Activated CD4-positive, alpha-beta T cell treated with anti-CD3 and anti-CD28 coated beads, Interleukin-2, amount 10 ng/mL, durations not matched to agents 7 days and 5 days (primary cell): ENCODE data around the gene TNN. TPM values are rescaled to one million over a fixed set of nuclear protein-coding genes. Genes with fewer than 3 reads are reported as not detected.
"Not testable (repeated sequence)": the region's sequence is repeated elsewhere in the genome, so short reads cannot be mapped to it uniquely, and the experiment has no call there.

ENCODE experiments used
- CTCF ChIA-PET: fragments of 350-600 bp; sonication (Branson Sonifier 250); formaldehyde crosslinking; loops from one replicate; lab custom pipeline; 2021; ENCODE audit warnings: antibody characterized with exemption; lab: Charles Lee
- POLR2A ChIA-PET: fragments of 350-600 bp; sonication (Branson Sonifier 250); formaldehyde crosslinking; loops from one replicate; lab custom pipeline; 2021; ENCODE audit warnings: antibody characterized with exemption; lab: Charles Lee
- DNase-seq: peaks from one replicate; pipeline ENCODE4 v3.0.0-alpha.2; 2020
- H3K27ac Mint-ChIP-seq: one replicate; pipeline ENCODE4 v1.8.0; 2021; ENCODE audit warnings: mild to moderate bottlenecking, moderate library complexity, mixed read lengths
- H3K27me3 Mint-ChIP-seq: one replicate; pipeline ENCODE4 v1.8.0; 2021; ENCODE audit warnings: mixed read lengths
- H3K36me3 Mint-ChIP-seq: one replicate; pipeline ENCODE4 v1.8.0; 2021; ENCODE audit warnings: low read depth, mixed read lengths
- H3K4me1 Mint-ChIP-seq: one replicate; pipeline ENCODE4 v1.8.0; 2021; ENCODE audit warnings: mixed read lengths
- H3K4me3 Mint-ChIP-seq: one replicate; pipeline ENCODE4 v1.8.0; 2021; ENCODE audit warnings: mild to moderate bottlenecking, moderate library complexity, mixed read lengths
- H3K9me3 Mint-ChIP-seq: one replicate; pipeline ENCODE4 v1.8.0; 2021; ENCODE audit warnings: mixed read lengths
- total RNA-seq, 2 experiments: library from RNA; stranded (reverse); gene quantifications; one replicate each; pipeline ENCODE4 v1.2.3, GENCODE V29; 2021

Gene TNN
- total RNA-seq, 2 experiments from 2014 or later: not detected

DNA sequence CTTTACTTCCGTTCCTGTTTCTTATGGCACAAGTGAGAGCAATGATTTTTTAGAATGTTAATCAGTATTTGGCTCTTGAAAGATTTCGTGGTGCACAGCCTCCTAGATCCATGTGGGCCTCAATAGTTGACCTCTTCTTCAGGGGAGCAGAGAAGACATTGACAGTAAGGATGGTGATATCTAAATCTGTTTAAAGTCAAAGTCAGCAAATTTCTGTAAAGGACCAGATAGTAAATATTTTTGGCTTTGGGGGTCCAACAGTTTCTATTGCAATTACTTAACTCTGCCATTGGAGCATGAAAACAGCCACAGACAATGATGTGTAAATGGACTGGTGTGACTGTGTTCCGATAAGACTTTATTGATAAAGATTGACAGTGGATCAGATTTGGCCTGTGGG, 27.4 kb downstream of the TNN start:
- POLR2A ChIA-PET: no interaction called here
- no peak overlapping the region for H3K27ac Mint-ChIP-seq
- CTCF ChIA-PET: no interaction called here
- no peaks in the 10 kb centered on the region for H3K4me1 Mint-ChIP-seq
- H3K4me3 Mint-ChIP-seq: no peak overlapping the region
- peaks cover 3% of the 10 kb centered on the region for H3K27me3 Mint-ChIP-seq
- DNase-seq: no peak
- H3K9me3 Mint-ChIP-seq: no peaks in the 10 kb centered on the region
- H3K36me3 Mint-ChIP-seq: no peaks in the 10 kb centered on the region

DNA sequence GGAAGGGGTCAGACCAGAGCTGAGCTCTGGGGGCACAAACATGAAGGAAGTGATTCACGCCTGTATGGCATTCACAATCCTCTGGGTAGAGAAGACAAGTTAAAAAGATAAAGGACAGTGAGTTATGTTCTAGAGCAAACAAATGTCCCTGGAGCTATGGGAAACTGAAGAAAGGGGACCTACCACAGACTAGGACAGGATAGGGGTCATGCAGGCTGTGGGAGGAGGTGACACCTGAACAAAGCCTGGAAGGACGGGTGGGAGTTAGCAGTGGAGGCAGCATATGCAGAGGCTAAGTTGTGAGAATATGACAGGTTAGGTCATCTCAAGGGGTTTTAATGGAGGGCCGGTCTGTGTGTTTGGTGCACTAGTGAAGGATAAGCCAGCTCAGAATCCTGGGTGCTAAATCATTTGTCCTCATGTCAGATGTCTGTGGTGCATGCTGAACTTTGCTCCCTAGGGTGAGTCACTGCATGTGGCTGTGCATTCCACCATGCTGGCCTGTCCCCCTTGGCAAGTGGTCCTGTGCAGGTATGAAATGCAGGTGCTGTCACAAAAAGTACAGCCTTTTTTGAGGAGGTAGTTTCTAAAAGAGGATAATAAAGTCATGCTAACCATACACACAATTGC, 28.5 kb downstream of the TNN start:
- no peak overlapping the region for H3K27ac Mint-ChIP-seq
- POLR2A ChIA-PET: interaction anchor here (0.6 kb wide), 1 partner anchor 46 kb away, joined by 3 read pairs; no protein-coding TSS in a partner anchor
- peaks cover 3% of the 10 kb centered on the region for H3K27me3 Mint-ChIP-seq
- H3K9me3 Mint-ChIP-seq: no peaks in the 10 kb centered on the region
- no peaks in the 10 kb centered on the region for H3K4me1 Mint-ChIP-seq
- no peak for DNase-seq
- no peak overlapping the region for H3K4me3 Mint-ChIP-seq
- no peaks in the 10 kb centered on the region for H3K36me3 Mint-ChIP-seq
- CTCF ChIA-PET: no interaction called here

DNA sequence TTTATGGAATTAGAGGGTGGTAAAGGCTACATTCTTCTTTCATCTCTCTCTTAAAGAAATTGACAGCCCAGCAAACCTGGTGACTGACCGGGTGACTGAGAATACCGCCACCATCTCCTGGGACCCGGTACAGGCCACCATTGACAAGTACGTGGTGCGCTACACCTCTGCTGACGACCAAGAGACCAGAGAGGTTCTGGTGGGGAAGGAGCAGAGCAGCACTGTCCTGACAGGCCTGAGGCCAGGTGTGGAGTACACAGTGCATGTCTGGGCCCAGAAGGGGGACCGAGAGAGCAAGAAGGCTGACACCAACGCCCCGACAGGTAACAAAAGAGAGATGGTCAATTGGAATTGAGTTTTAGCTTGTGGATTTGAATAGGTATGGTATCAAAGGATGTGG, 29.7 kb downstream of the TNN start:
- no peaks in the 10 kb centered on the region for H3K4me1 Mint-ChIP-seq
- H3K27me3 Mint-ChIP-seq: peaks cover 3% of the 10 kb centered on the region
- POLR2A ChIA-PET: no interaction called here
- H3K9me3 Mint-ChIP-seq: no peaks in the 10 kb centered on the region
- no peak overlapping the region for H3K27ac Mint-ChIP-seq
- H3K4me3 Mint-ChIP-seq: no peak overlapping the region
- CTCF ChIA-PET: interaction anchor here (1.0 kb wide), 1 partner anchor 14 kb away, joined by 3 read pairs; no protein-coding TSS in a partner anchor
- no peaks in the 10 kb centered on the region for H3K36me3 Mint-ChIP-seq
- no peak for DNase-seq

DNA sequence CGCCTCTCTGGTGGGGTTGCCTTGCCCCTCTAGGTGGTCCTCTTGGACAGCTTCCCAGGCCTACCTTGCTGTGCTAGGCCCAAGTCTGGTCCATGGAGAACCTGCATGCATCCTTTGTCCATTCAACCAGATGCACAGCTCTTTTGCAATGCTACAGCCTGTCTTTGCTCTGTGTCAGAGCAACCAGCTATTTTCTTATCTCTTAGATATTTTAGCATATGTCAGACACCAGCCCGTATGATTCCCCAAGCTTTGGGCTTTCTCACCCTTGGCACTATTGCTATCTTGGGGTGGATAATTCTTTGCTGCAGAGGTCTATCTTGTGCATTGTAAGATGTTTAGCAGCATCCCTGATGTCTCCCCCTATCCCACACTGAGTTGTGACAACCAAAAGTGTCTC, 32.3 kb downstream of the TNN start:
- no peak overlapping the region for H3K27ac Mint-ChIP-seq
- H3K9me3 Mint-ChIP-seq: no peaks in the 10 kb centered on the region
- H3K36me3 Mint-ChIP-seq: no peaks in the 10 kb centered on the region
- POLR2A ChIA-PET: no interaction called here
- H3K4me3 Mint-ChIP-seq: no peak overlapping the region
- CTCF ChIA-PET: no interaction called here
- H3K4me1 Mint-ChIP-seq: no peaks in the 10 kb centered on the region
- no peaks in the 10 kb centered on the region for H3K27me3 Mint-ChIP-seq
- DNase-seq: no peak

DNA sequence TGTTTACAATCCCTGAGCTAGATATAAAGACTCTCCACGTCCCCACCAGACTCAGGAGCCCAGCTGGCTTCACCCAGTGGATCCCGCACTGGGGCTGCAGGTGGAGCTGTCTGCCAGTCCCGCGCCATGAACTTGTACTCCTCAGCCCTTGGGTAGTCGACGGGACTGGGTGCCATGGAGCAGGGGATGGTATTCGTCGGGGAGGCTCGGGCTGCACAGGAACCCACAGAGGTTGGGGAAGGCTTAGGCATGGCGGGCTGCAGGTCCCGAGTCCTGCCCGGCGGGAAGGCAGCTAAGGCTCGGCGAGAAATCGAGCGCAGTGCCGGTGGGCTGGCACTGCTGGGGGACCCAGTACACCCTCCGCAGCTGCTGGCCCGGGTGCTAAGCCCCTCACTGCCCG, 34.5 kb downstream of the TNN start:
- H3K27ac Mint-ChIP-seq, H3K4me3 Mint-ChIP-seq, H3K4me1 Mint-ChIP-seq, CTCF ChIA-PET, H3K36me3 Mint-ChIP-seq, H3K27me3 Mint-ChIP-seq, DNase-seq, H3K9me3 Mint-ChIP-seq, POLR2A ChIA-PET: not testable (repeated sequence)

DNA sequence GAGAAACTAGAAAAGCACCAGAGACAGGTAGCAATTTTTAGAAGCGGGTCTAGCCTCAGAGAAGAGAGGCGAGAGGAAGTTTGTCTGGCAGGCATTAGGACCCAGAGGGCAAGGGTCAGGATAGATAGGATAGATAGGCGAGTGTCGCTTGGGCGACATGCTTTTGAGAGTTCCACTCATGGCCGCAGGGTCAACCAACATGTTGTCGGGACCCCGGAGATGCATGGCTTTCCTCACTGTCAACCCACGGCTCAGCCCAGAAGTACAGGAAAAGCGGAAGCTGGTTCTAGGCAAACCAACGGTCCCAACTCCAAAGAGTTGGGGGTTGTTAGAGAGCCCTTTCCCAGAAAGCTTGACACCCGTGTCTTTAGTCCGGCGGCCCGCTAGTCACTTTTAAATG, 38.9 kb downstream of the TNN start:
- H3K27me3 Mint-ChIP-seq, DNase-seq, H3K4me1 Mint-ChIP-seq, H3K27ac Mint-ChIP-seq, H3K36me3 Mint-ChIP-seq, H3K4me3 Mint-ChIP-seq, H3K9me3 Mint-ChIP-seq, CTCF ChIA-PET, POLR2A ChIA-PET: not testable (repeated sequence)

DNA sequence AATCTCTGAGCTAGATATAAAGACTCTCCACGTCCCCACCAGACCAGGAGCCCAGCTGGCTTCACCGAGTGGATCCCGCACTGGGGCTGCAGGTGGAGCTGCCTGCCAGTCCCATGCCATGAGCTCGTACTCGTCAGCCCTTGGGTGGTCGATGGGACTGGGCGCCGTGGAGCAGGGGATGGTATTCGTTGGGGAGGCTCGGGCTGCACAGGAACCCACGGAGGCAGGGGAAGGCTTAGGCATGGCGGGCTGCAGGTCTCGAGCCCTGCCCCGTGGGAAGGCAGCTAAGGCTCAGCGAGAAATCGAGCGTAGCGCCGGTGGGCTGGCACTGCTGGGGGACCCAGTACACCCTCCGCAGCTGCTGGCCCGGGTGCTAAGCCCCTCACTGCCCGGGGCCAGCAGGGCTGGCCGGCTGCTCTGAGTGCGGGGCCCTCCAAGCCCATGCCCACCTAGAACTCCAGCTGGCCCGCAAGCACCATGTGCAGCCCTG, 40.7 kb downstream of the TNN start:
- CTCF ChIA-PET, H3K36me3 Mint-ChIP-seq, DNase-seq, POLR2A ChIA-PET, H3K9me3 Mint-ChIP-seq, H3K27ac Mint-ChIP-seq, H3K4me3 Mint-ChIP-seq, H3K4me1 Mint-ChIP-seq: not testable (repeated sequence)
- H3K27me3 Mint-ChIP-seq: peaks cover 14% of the 10 kb centered on the region

DNA sequence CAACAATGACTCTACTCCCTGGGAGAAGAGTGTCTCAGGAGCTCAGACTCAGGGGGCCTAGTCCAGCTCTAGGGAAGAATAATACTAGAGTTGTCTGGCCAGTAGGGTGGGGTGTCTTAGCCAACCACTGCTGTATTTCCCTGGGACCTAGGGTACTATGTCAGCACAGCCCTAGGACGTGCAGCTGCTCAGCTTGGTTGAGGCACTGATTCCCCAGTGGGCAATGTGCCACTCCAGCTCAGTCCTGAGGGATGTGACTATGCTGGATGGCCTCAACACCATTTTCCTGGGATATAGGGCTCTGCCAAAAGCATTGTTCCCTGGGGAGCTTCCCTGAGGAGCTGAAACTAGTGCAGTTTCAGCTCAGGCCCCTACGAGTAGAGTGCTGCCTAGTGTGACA, 47.4 kb downstream of the TNN start:
- Mint-ChIP-seq H3K27ac (no peak overlapping the region), H3K9me3 (peaks cover 11% of the 10 kb centered on the region), H3K4me1 (no peaks in the 10 kb centered on the region), H3K36me3 (no peaks in the 10 kb centered on the region), H3K27me3 (peaks cover 20% of the 10 kb centered on the region), H3K4me3 (no peak overlapping the region)
- CTCF ChIA-PET: interaction anchor here (1.2 to 1.4 kb wide), 2 partner anchors 19 to 55 kb away, joined by 3 to 5 read pairs; no protein-coding TSS in a partner anchor
- POLR2A ChIA-PET: no interaction called here
- no peak for DNase-seq

DNA sequence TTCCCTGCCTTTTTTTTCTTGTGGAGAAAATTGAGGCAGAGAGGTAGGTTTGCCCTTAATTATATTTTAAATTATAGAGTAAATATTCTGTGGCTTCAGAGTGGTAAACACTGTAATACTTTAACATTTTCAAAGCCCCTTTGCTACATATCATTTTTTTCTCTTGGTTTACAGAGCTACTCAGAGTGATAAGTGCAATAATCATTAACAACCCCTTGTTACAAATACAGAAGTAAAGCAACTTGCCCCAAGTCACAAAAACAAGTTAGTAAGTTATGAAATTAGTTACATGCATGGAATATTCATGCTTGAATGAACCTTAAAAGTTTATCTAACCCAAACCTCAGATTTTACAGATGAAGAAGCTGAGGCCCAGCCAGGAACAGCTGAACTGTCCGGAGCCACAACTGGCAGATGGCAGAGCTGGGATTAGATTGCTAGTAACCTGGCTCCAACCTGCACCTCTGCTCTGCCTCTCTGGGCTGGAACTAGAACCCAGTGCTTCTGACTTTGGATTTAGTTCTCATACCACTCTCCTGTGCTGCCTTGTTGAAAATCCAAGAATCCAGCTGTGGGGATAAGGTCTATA, 48.7 kb downstream of the TNN start:
- ChIA-PET CTCF (interaction anchor here (0.9 to 1.4 kb wide), 3 partner anchors 9 to 87 kb away, joined by 3 to 5 read pairs (median 4); no protein-coding TSS in a partner anchor), POLR2A (no interaction called here)
- no peak for DNase-seq
- H3K4me3 Mint-ChIP-seq: no peak overlapping the region
- H3K27me3 Mint-ChIP-seq: peaks cover 20% of the 10 kb centered on the region
- no peaks in the 10 kb centered on the region for H3K36me3 Mint-ChIP-seq
- no peaks in the 10 kb centered on the region for H3K4me1 Mint-ChIP-seq
- H3K9me3 Mint-ChIP-seq: peaks cover 11% of the 10 kb centered on the region
- no peak overlapping the region for H3K27ac Mint-ChIP-seq

DNA sequence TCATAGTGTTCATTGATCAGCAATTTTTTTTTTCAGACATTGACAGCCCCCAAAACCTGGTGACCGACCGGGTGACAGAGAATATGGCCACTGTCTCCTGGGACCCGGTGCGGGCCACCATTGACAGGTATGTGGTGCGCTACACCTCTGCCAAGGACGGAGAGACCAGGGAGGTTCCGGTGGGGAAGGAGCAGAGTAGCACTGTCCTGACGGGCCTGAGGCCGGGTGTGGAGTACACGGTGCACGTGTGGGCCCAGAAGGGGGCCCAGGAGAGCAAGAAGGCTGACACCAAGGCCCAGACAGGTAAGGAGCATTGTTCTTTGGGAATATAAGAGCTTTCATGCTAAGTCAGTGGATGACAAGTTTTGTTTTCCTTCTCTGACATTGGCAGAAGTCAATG, 49.3 kb downstream of the TNN start:
- Mint-ChIP-seq H3K9me3 (peaks cover 9% of the 10 kb centered on the region), H3K27me3 (peaks cover 16% of the 10 kb centered on the region), H3K27ac (no peak overlapping the region), H3K4me1 (no peaks in the 10 kb centered on the region), H3K4me3 (no peak overlapping the region), H3K36me3 (no peaks in the 10 kb centered on the region)
- DNase-seq: no peak
- POLR2A ChIA-PET: no interaction called here
- CTCF ChIA-PET: interaction anchor here (1.4 kb wide), 1 partner anchor 8 kb away, joined by 4 read pairs; no protein-coding TSS in a partner anchor

DNA sequence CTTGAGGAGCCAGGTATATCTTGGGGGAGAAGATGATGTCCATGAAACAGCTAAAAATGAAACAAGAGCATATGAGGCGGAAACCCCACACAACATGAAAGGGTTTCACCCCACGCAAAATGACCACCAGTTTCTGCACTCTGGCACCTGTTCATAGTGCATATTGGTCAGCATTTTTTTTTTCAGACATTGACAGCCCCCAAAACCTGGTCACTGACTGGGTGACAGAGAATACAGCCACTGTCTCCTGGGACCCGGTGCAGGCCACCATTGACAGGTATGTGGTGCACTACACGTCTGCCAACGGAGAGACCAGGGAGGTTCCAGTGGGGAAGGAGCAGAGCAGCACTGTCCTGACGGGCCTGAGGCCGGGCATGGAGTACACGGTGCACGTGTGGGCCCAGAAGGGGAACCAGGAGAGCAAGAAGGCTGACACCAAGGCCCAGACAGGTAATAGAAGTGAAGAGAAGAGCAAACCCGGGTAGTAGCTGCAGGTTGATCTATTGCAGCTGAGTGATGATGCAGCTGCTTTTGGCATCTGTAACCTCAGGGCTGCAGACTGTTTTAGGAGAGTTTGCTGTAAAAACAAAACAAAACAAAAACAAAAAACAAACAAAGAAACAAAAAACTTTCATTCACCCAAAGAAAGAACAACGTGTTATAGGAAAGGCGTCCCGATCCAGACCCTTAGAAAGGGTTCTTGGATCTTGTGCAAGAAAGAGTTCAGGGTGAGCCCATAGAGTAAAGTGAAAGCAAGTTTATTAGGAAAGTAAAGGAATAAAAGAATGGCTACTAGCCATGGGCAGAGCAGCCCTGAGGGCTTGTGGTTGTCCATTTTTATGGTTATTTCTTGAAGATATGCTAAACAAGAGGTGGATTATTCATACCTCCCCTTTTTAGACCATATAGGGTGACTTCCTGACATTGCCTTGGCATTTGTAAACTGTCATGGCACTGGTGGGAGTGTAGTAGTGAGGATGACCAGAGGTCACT, 51.0 kb downstream of the TNN start:
- Mint-ChIP-seq H3K4me3 (no peak overlapping the region), H3K4me1 (no peaks in the 10 kb centered on the region), H3K27ac (no peak overlapping the region), H3K27me3 (peaks cover 5% of the 10 kb centered on the region), H3K9me3 (peaks cover 4% of the 10 kb centered on the region), H3K36me3 (no peaks in the 10 kb centered on the region)
- CTCF ChIA-PET: interaction anchor here (0.6 to 0.7 kb wide), 2 partner anchors 43 to 68 kb away, joined by 4 to 5 read pairs; no protein-coding TSS in a partner anchor
- POLR2A ChIA-PET: no interaction called here
- DNase-seq: no peak

DNA sequence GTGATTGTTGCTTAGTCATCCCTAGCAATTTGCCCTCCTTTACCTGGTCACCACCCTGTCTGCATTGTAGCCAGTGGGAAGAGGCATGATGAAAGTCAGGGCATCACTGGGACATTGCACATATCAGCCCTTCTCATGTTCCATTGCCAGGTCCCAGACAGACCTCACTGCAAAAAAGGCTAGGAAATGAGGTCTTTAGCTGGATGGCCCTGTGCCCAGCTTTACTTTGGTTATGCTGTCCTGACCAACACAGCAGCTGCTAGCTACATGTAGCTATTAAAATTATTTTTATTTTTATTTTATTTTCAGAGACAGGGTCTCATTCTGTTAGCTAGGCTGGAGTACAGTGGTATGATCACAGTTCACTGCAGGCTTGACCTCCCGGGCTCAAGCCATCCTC, 52.9 kb downstream of the TNN start:
- Mint-ChIP-seq H3K9me3 (no peaks in the 10 kb centered on the region), H3K27me3 (no peaks in the 10 kb centered on the region), H3K4me3 (no peak overlapping the region), H3K4me1 (no peaks in the 10 kb centered on the region), H3K27ac (no peak overlapping the region), H3K36me3 (no peaks in the 10 kb centered on the region)
- DNase-seq: no peak
- POLR2A ChIA-PET: no interaction called here
- CTCF ChIA-PET: no interaction called here
